Sigmoid colon (tissue), 4 donors: ENCODE data around the gene AIF1.

Source experiments
- EP300 ChIP-seq, 4 donors: sonication (generic); formaldehyde crosslinking; IDR thresholded peaks; one replicate each; pipeline ENCODE4 v1.6.1; 2017; ENCODE audit warnings: antibody characterized with exemption in 4 of 4
- POLR2A ChIP-seq, 2 donors: fragments of 450-650 bp; IDR thresholded peaks; one replicate each; pipeline ENCODE4 v1.6.1; 2016; ENCODE audit warnings: antibody characterized with exemption in 2 of 2, mild to moderate bottlenecking in 2 of 2, moderate library complexity in 2 of 2
- POLR2AphosphoS5 ChIP-seq, 4 donors: sonication (generic); formaldehyde crosslinking; IDR thresholded peaks; one replicate each; pipeline ENCODE4 v1.6.1; 2017; ENCODE audit warnings: antibody characterized with exemption in 4 of 4
- TF ChIP-seq, protein P1 (sequence below), 4 experiments: fragments of 450-650 bp in 3 of 4; fragments of 200-600 bp in 1 of 4; IDR thresholded peaks; one replicate each; pipeline ENCODE4 v1.5.1; 2016 to 2019; ENCODE audit warnings: antibody characterized with exemption in 4 of 4, mild to moderate bottlenecking in 3 of 4, moderate library complexity in 2 of 4

DNA sequence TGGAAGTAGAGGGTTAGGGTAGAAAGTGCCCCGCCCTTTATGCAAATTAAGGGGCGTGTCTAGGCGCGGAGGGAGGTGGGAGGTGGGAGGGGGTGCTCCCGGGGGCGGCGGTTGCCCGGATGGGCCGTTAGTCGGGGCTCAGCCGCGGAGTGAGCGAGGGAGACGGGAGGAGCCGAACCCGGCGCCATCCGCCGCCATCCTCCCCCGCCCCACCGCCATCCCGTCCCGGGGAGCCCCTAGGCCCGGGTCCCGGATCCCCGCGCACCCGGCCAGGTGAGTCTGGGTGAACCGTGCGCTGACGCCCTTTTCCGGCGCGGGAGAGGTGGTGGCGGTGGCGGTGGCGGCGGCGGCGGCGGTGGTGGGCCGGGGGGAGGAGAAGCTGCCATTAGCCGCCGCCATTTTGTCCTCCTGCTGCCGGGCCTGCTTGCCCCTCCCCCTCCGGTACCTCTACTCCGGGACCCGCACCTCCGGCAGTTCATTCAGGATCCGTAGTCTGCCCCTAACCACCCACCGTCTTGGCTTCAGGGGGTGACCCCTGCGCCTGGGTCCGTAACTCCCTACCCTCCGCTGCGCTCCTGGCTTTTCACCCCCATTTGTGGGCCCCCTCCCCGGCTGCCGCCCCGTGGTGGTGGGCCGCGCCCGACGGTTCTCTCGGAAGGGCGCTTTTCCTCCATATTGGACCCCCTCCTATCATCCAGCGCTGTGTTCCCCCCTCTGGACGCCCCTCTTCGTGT, 5.7 kb downstream of the AIF1 start, which contains the start of gene PRRC2A:
- TF ChIP-seq, protein P1, sequence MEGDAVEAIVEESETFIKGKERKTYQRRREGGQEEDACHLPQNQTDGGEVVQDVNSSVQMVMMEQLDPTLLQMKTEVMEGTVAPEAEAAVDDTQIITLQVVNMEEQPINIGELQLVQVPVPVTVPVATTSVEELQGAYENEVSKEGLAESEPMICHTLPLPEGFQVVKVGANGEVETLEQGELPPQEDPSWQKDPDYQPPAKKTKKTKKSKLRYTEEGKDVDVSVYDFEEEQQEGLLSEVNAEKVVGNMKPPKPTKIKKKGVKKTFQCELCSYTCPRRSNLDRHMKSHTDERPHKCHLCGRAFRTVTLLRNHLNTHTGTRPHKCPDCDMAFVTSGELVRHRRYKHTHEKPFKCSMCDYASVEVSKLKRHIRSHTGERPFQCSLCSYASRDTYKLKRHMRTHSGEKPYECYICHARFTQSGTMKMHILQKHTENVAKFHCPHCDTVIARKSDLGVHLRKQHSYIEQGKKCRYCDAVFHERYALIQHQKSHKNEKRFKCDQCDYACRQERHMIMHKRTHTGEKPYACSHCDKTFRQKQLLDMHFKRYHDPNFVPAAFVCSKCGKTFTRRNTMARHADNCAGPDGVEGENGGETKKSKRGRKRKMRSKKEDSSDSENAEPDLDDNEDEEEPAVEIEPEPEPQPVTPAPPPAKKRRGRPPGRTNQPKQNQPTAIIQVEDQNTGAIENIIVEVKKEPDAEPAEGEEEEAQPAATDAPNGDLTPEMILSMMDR (IDR thresholded peaks at IDR 0.05): no peak
- TF ChIP-seq POLR2A (IDR thresholded peaks at IDR 0.05) (peak; percentile 81 to 88), EP300 (IDR thresholded peaks at IDR 0.05) (no peak), POLR2AphosphoS5 (IDR thresholded peaks at IDR 0.05) (peak in 3 of 4 donors; percentile 51 to 81 (median 65))
